OCI-LY1 (cell line): ENCODE results near the gene TLE5.

Experiments used
- H2AFZ ChIP-seq: fragments of 200-600 bp; sonication (generic), shearing (Covaris generic); 2 replicates; pipeline ENCODE4 v1.6.0; 2014; ENCODE audit warnings: antibody characterized with exemption, mild to moderate bottlenecking, low read length
- H3F3A ChIP-seq: fragments of 200-600 bp; sonication (generic), shearing (Covaris generic); 2 replicates; pipeline ENCODE4 v1.6.0; 2014; ENCODE audit warnings: mild to moderate bottlenecking, antibody characterized with exemption, low read length, moderate library complexity; ENCODE audit not compliant: insufficient read depth
- H3K27ac ChIP-seq: fragments of 200-600 bp; sonication (generic); 2 replicates; pipeline ENCODE4 v1.5.1; 2014; ENCODE audit warnings: low read length, mixed run types, mild to moderate bottlenecking, low read depth; ENCODE audit not compliant: poor library complexity, severe bottlenecking
- H3K27me3 ChIP-seq: fragments of 200-600 bp; sonication (generic); 2 replicates; pipeline ENCODE4 v1.6.0; 2014; ENCODE audit warnings: antibody characterized with exemption, mild to moderate bottlenecking, low read length, moderate library complexity; ENCODE audit not compliant: insufficient read depth
- H3K36me3 ChIP-seq: fragments of 200-600 bp; sonication (generic); 2 replicates; pipeline ENCODE4 v1.6.1; 2014; ENCODE audit warnings: mild to moderate bottlenecking, antibody characterized with exemption, low read length, moderate library complexity, mixed read lengths; ENCODE audit not compliant: insufficient read depth
- H3K4me1 ChIP-seq: fragments of 200-600 bp; sonication (generic); 2 replicates; pipeline ENCODE4 v1.5.1; 2014; ENCODE audit warnings: mild to moderate bottlenecking, low read length, moderate library complexity; ENCODE audit not compliant: insufficient read depth, severe bottlenecking
- H3K4me2 ChIP-seq: fragments of 200-600 bp; sonication (generic), shearing (Covaris generic); 2 replicates; pipeline ENCODE4 v1.6.1; 2014; ENCODE audit warnings: low read length
- H3K4me3 ChIP-seq: fragments of 200-600 bp; sonication (generic); 2 replicates; pipeline ENCODE4 v1.5.1; 2014; ENCODE audit warnings: low read length, low read depth, mild to moderate bottlenecking, mixed read lengths; ENCODE audit not compliant: poor library complexity, severe bottlenecking
- H3K79me2 ChIP-seq: fragments of 200-600 bp; shearing (Covaris generic); 2 replicates; pipeline ENCODE4 v1.6.1; 2016; ENCODE audit warnings: mixed run types, low read length, mixed read lengths; ENCODE audit not compliant: insufficient read depth
- H3K9ac ChIP-seq: fragments of 200-600 bp; sonication (generic), shearing (Covaris generic); 2 replicates; pipeline ENCODE4 v1.6.1; 2014; ENCODE audit warnings: mild to moderate bottlenecking, low read length, mixed read lengths
- H3K9me2 ChIP-seq: fragments of 200-600 bp; sonication (generic), shearing (Covaris generic); 2 replicates; pipeline ENCODE4 v1.6.1; 2014; ENCODE audit warnings: low read depth, mild to moderate bottlenecking, low read length, mixed read lengths
- H3K9me3 ChIP-seq: fragments of 200-600 bp; shearing (Covaris generic); 2 replicates; pipeline ENCODE4 v1.6.1; 2014; ENCODE audit warnings: low read length, mixed read lengths
- H4K20me1 ChIP-seq: fragments of 200-600 bp; sonication (generic), shearing (Covaris generic); 2 replicates; pipeline ENCODE4 v1.6.0; 2016; ENCODE audit warnings: mild to moderate bottlenecking, low read length; ENCODE audit not compliant: insufficient read depth
- CTCF ChIP-seq: fragments of 200-600 bp; sonication (generic), shearing (Covaris generic); IDR thresholded peaks from 2 replicates; pipeline ENCODE4 v1.5.1; 2017; ENCODE audit warnings: mild to moderate bottlenecking, antibody characterized with exemption, low read length, moderate library complexity, mixed read lengths
- EZH2 ChIP-seq: fragments of 200-600 bp; sonication (generic), shearing (Covaris generic); IDR thresholded peaks from 2 replicates; pipeline ENCODE4 v1.8.0; 2017; ENCODE audit warnings: borderline replicate concordance, mixed run types, mild to moderate bottlenecking, antibody characterized with exemption, low read length, moderate library complexity, mixed read lengths

The TLE5 gene

GRCh38 chr19:3046698-3047495 lies 15.4 kb downstream of the TLE5 start:
- no peak overlapping the region for H3K9ac ChIP-seq
- H3K79me2 ChIP-seq: no peaks in the 10 kb centered on the region
- H3K9me3 ChIP-seq: no peaks in the 10 kb centered on the region
- H2AFZ ChIP-seq: no peak overlapping the region
- no peak overlapping the region for H3K27ac ChIP-seq
- no peak for TF ChIP-seq CTCF
- TF ChIP-seq EZH2: no peak
- H3K4me3 ChIP-seq: no peak overlapping the region
- no peaks in the 10 kb centered on the region for H3K36me3 ChIP-seq
- H3K9me2 ChIP-seq: no peaks in the 10 kb centered on the region
- H3K4me2 ChIP-seq: no peak overlapping the region
- H3K4me1 ChIP-seq: no peaks in the 10 kb centered on the region
- no peaks in the 10 kb centered on the region for H3F3A ChIP-seq
- no peaks in the 10 kb centered on the region; the same call in 1 of the 2 replicates for H3K27me3 ChIP-seq
- H4K20me1 ChIP-seq: no peaks in the 10 kb centered on the region

GRCh38 chr19:3045885-3046697 lies 16.2 kb downstream of the TLE5 start:
- H3K4me2 ChIP-seq: no peak overlapping the region
- H3K4me1 ChIP-seq: no peaks in the 10 kb centered on the region
- H3F3A ChIP-seq: no peaks in the 10 kb centered on the region
- H4K20me1 ChIP-seq: no peaks in the 10 kb centered on the region
- H3K9me2 ChIP-seq: no peaks in the 10 kb centered on the region
- H3K9me3 ChIP-seq: no peaks in the 10 kb centered on the region
- H3K4me3 ChIP-seq: no peak overlapping the region
- H3K27me3 ChIP-seq: no peaks in the 10 kb centered on the region; the same call in 1 of the 2 replicates
- H3K36me3 ChIP-seq: no peaks in the 10 kb centered on the region
- no peak overlapping the region for H3K27ac ChIP-seq
- no peak overlapping the region for H3K9ac ChIP-seq
- H2AFZ ChIP-seq: no peak overlapping the region
- H3K79me2 ChIP-seq: no peaks in the 10 kb centered on the region
- TF ChIP-seq CTCF: no peak

GRCh38 chr19:3045191-3045590 lies 17.1 kb downstream of the TLE5 start:
- H2AFZ ChIP-seq: no peak overlapping the region
- H3K9me2 ChIP-seq: no peaks in the 10 kb centered on the region
- H4K20me1 ChIP-seq: no peaks in the 10 kb centered on the region
- no peak overlapping the region for H3K4me2 ChIP-seq
- H3K27me3 ChIP-seq: peaks cover under 1% of the 10 kb centered on the region; the same call in 1 of the 2 replicates
- no peaks in the 10 kb centered on the region for H3K9me3 ChIP-seq
- no peaks in the 10 kb centered on the region for H3F3A ChIP-seq
- no peak overlapping the region for H3K4me3 ChIP-seq
- no peaks in the 10 kb centered on the region for H3K4me1 ChIP-seq
- TF ChIP-seq EZH2 (no peak), CTCF (no peak)
- no peak overlapping the region for H3K27ac ChIP-seq
- no peak overlapping the region for H3K9ac ChIP-seq
- no peaks in the 10 kb centered on the region for H3K36me3 ChIP-seq
- H3K79me2 ChIP-seq: no peaks in the 10 kb centered on the region
